A673 (cell line): ENCODE measurements around the gene OR10K2. TPM values are rescaled to one million over a fixed set of nuclear protein-coding genes. Genes with fewer than 3 reads are reported as not detected.

Experiments
- BruUV-seq: library from RNA; stranded (reverse); fragments of 400-500 nt; replicated peaks from 2 replicates; lab custom pipeline; 2021; lab: Mats Ljungman, UMichigan
- CTCF ChIA-PET: fragments of 300-600 bp; sonication (Branson Sonifier 250); formaldehyde crosslinking; loops from one replicate; lab custom pipeline; 2022; ENCODE audit warnings: antibody characterized with exemption; lab: Charles Lee
- POLR2A ChIA-PET: fragments of 300-600 bp; sonication (Branson Sonifier 250); formaldehyde crosslinking; loops from one replicate; lab custom pipeline; 2022; ENCODE audit warnings: antibody characterized with exemption; ENCODE audit not compliant: low non-redundant PET; lab: Charles Lee
- DNase-seq: peaks from one replicate; pipeline ENCODE4 v3.0.0-alpha.2; 2015; ENCODE audit warnings: low spot score
- H3K27ac ChIP-seq: fragments of 200-600 bp; sonication (generic); 2 replicates; pipeline ENCODE4 v1.5.1; 2016; ENCODE audit warnings: mixed run types, low read depth, mild to moderate bottlenecking, mixed read lengths, antibody characterized with exemption, low read length; ENCODE audit not compliant: poor library complexity, severe bottlenecking
- H3K27me3 ChIP-seq: fragments of 200-600 bp; sonication (generic); replicated peaks from 2 replicates; pipeline ENCODE4 v1.6.1; 2017; ENCODE audit warnings: mixed run types, low read depth, mild to moderate bottlenecking, mixed read lengths, antibody characterized with exemption, low read length; ENCODE audit not compliant: insufficient read depth, poor library complexity
- H3K36me3 ChIP-seq: fragments of 200-600 bp; sonication (generic); 2 replicates; pipeline ENCODE4 v1.6.1; 2016; ENCODE audit warnings: mixed run types, mild to moderate bottlenecking, mixed read lengths, antibody characterized with exemption, low read length; ENCODE audit not compliant: insufficient read depth, poor library complexity, severe bottlenecking
- H3K4me1 ChIP-seq: fragments of 200-600 bp; sonication (generic); 2 replicates; pipeline ENCODE4 v1.6.1; 2017; ENCODE audit warnings: mixed run types, mild to moderate bottlenecking, mixed read lengths, antibody characterized with exemption, low read length; ENCODE audit not compliant: insufficient read depth, poor library complexity, severe bottlenecking
- H3K4me3 ChIP-seq: fragments of 200-600 bp; sonication (generic); 2 replicates; pipeline ENCODE4 v1.5.1; 2016; ENCODE audit warnings: low read depth, mixed run types, mild to moderate bottlenecking, mixed read lengths, low read length; ENCODE audit not compliant: poor library complexity, severe bottlenecking
- H3K9me3 ChIP-seq: fragments of 200-600 bp; sonication (generic); 2 replicates; pipeline ENCODE4 v1.6.1; 2016; ENCODE audit warnings: mixed run types, low read depth, mild to moderate bottlenecking, mixed read lengths, antibody characterized with exemption, low read length; ENCODE audit not compliant: poor library complexity, severe bottlenecking
- CTCF ChIP-seq: fragments of 300-800, 200-600 bp; sonication (generic); conservative IDR thresholded peaks from 2 replicates; pipeline ENCODE4 v1.5.1; 2017; ENCODE audit warnings: low read depth, mild to moderate bottlenecking, antibody characterized with exemption, low read length, moderate library complexity, mixed read lengths
- EZH2 ChIP-seq: fragments of 200-600 bp; sonication (generic); IDR thresholded peaks from 2 replicates; pipeline ENCODE4 v1.6.1; 2017; ENCODE audit warnings: borderline replicate concordance, low read depth, mild to moderate bottlenecking, mixed read lengths, antibody characterized with exemption, low read length; ENCODE audit not compliant: poor library complexity, severe bottlenecking
- intact Hi-C: fragments of 100-400 bp; cut with micrococcal nuclease; formaldehyde crosslinking; loops from one replicate; pipeline ENCODE4 v1.10.0; 2022; ENCODE audit not compliant: unreplicated experiment
- total RNA-seq: library from RNA; stranded (reverse); gene quantifications from 2 replicates; pipeline ENCODE4 v1.2.3, GENCODE V29; 2021

OR10K2 gene
- total RNA-seq, 1 experiment from 2014 or later = not detected

- peaks cover 46% of the 10 kb centered on the region for H3K27me3 ChIP-seq
- no peaks in the 10 kb centered on the region for H3K4me1 ChIP-seq
- no peak for TF ChIP-seq EZH2
- no peak for TF ChIP-seq CTCF
- POLR2A ChIA-PET = no interaction called here
- no peak overlapping the region for H3K27ac ChIP-seq
- no TSS peak for BruUV-seq
- no peak for DNase-seq
- H3K4me3 ChIP-seq = no peak overlapping the region
- H3K36me3 ChIP-seq = no peaks in the 10 kb centered on the region
- no peaks in the 10 kb centered on the region for H3K9me3 ChIP-seq
- CTCF ChIA-PET = no interaction called here
- intact Hi-C loops = no loop called here
Observed at GRCh38 chr1:158396646-158397045, 29.4 kb downstream of the OR10K2 start.

GRCh38 chr1:158393476-158393875, 32.6 kb downstream of the OR10K2 start:
- CTCF ChIA-PET = no interaction called here

DNA sequence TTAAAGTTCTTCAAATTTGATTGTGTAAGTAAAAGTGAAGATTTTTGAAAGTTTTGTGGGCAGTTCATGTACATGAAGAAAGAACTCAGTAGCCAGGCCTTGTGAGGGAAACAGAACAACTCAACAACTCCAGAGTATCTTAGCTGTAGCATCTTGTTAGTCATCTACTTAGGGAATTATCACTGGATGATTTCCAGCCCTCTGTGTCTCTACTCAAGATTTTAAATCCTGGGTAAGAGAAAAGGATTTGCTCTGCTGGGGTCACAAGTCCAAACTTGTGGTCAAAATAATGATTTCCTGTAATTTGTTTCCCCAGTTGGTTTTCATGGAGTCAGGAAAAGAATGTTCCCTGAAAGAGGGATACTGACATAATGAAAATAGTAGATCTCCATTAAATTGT, 34.9 kb downstream of the OR10K2 start:
- intact Hi-C loops = no loop called here
- Histone ChIP-seq H3K4me3 (no peak overlapping the region), H3K36me3 (no peaks in the 10 kb centered on the region), H3K27ac (no peak overlapping the region), H3K9me3 (no peaks in the 10 kb centered on the region), H3K4me1 (no peaks in the 10 kb centered on the region), H3K27me3 (peaks cover 10% of the 10 kb centered on the region)
- no TSS peak for BruUV-seq
- no peak for DNase-seq
- ChIA-PET POLR2A (no interaction called here), CTCF (no interaction called here)
- TF ChIP-seq EZH2 = no peak

More at GRCh38 chr1:158393476-158393875, 32.6 kb downstream of the OR10K2 start:
- POLR2A ChIA-PET = no interaction called here
- Histone ChIP-seq H3K27me3 (peaks cover 31% of the 10 kb centered on the region), H3K9me3 (no peaks in the 10 kb centered on the region), H3K4me3 (no peak overlapping the region), H3K27ac (no peak overlapping the region), H3K36me3 (no peaks in the 10 kb centered on the region), H3K4me1 (no peaks in the 10 kb centered on the region)
- TF ChIP-seq CTCF = no peak
- no peak for TF ChIP-seq EZH2
- no TSS peak for BruUV-seq
- intact Hi-C loops = no loop called here
- no peak for DNase-seq

DNA sequence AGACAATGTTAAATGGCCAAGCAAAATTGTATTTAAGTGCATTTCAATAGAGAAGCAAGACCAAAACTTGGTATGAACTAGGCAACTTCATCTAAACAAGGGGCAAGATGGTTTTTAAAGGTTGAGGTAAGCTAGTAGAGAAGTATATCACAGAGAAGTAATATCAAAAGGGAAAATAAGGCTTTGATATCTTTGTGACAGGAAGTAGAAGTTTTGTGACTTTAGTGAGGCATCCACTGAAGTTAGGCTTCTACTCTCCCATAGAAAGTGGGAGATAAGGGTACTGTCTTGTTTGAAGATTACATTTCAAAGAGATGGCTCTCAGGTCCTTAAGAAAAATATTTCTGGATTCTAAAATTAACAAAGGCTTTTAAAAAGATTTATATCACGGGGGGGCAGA, 35.7 kb downstream of the OR10K2 start:
- BruUV-seq = no TSS peak
- no peaks in the 10 kb centered on the region for H3K36me3 ChIP-seq
- H3K4me3 ChIP-seq = no peak overlapping the region
- intact Hi-C loops = no loop called here
- CTCF ChIA-PET = no interaction called here
- H3K4me1 ChIP-seq = no peaks in the 10 kb centered on the region
- no peak for TF ChIP-seq CTCF
- TF ChIP-seq EZH2 = no peak
- H3K9me3 ChIP-seq = no peaks in the 10 kb centered on the region
- DNase-seq = no peak
- H3K27me3 ChIP-seq = peaks cover 3% of the 10 kb centered on the region
- no peak overlapping the region for H3K27ac ChIP-seq
- POLR2A ChIA-PET = no interaction called here
